IMR-90 (cell line): Measurements from ENCODE around the gene RCCD1. TPM values are rescaled to one million over a fixed set of nuclear protein-coding genes. Genes with fewer than 3 reads are reported as not detected.

ENCODE experiments used
- ATAC-seq: fragments of 200-7000 bp; cut with Tn5 transposase; 2 replicates; pipeline ENCODE4 v1.9.1; 2020; ENCODE audit warnings: low read depth, mild to moderate bottlenecking, moderate library complexity
- BruUV-seq: library from RNA; stranded (reverse); fragments of 400-500 nt; replicated peaks from 2 replicates; lab custom pipeline; 2021; lab: Mats Ljungman, UMichigan
- CTCF ChIA-PET: fragments of 300-600 bp; formaldehyde crosslinking; extraction: SDS; loops from one replicate; lab custom pipeline; 2021; ENCODE audit warnings: antibody characterized with exemption; lab: Yijun Ruan, JAX
- POLR2A ChIA-PET: fragments of 300-600 bp; sonication (Branson Sonifier 250); formaldehyde crosslinking; loops from one replicate; lab custom pipeline; 2022; ENCODE audit warnings: antibody characterized with exemption; ENCODE audit not compliant: unreplicated experiment; lab: Charles Lee
- DNase-seq: peaks from one replicate; pipeline ENCODE4 v3.0.0; 2013
- H2AFZ ChIP-seq: replicated peaks from 2 replicates; pipeline ENCODE3; 2013; ENCODE audit warnings: low read length, mild to moderate bottlenecking; ENCODE audit not compliant: poor library complexity
- H2AK5ac ChIP-seq: 2 replicates; pipeline ENCODE4 v1.6.1; 2013; ENCODE audit warnings: low read depth, low read length, inconsistent platforms
- H2AK9ac ChIP-seq: replicated peaks from 2 replicates; pipeline ENCODE3; 2013; ENCODE audit warnings: mild to moderate bottlenecking, low read depth, low read length, moderate library complexity; ENCODE audit not compliant: poor library complexity
- H2BK120ac ChIP-seq: 2 replicates; pipeline ENCODE4 v1.6.1; 2013; ENCODE audit warnings: low read depth, low read length, inconsistent platforms
- H2BK15ac ChIP-seq: 3 replicates; pipeline ENCODE4 v1.6.1; 2013; ENCODE audit warnings: low read depth, low read length, inconsistent platforms
- H2BK20ac ChIP-seq: 2 replicates; pipeline ENCODE4 v1.6.1; 2013; ENCODE audit warnings: low read depth, mild to moderate bottlenecking, inconsistent platforms, low read length, moderate library complexity
- H2BK5ac ChIP-seq: 2 replicates; pipeline ENCODE4 v1.6.1; 2013; ENCODE audit warnings: mild to moderate bottlenecking, low read depth, low read length, inconsistent platforms; ENCODE audit not compliant: poor library complexity, severe bottlenecking
- H3K14ac ChIP-seq: replicated peaks from 2 replicates; pipeline ENCODE4 v1.6.1; 2013; ENCODE audit warnings: low read depth, low read length, inconsistent platforms
- H3K18ac ChIP-seq: 2 replicates; pipeline ENCODE4 v1.6.1; 2013; ENCODE audit warnings: low read depth, low read length, control low read depth
- H3K23ac ChIP-seq: 2 replicates; pipeline ENCODE4 v1.6.1; 2013; ENCODE audit warnings: low read depth, low read length, inconsistent platforms
- H3K27ac ChIP-seq: 2 replicates; pipeline ENCODE4 v1.5.1; 2013; ENCODE audit warnings: mild to moderate bottlenecking, control low read depth, low read length; ENCODE audit not compliant: insufficient read depth
- H3K27me3 ChIP-seq: 2 replicates; pipeline ENCODE4 v1.6.1; 2013; ENCODE audit warnings: low read length; ENCODE audit not compliant: control insufficient read depth, insufficient read depth
- H3K36me3 ChIP-seq: 2 replicates; pipeline ENCODE4 v1.6.1; 2013; ENCODE audit warnings: low read length, mixed read lengths; ENCODE audit not compliant: control insufficient read depth, insufficient read depth
- H3K4ac ChIP-seq: 2 replicates; pipeline ENCODE4 v1.6.1; 2013; ENCODE audit warnings: low read depth, low read length, inconsistent platforms
- H3K4me1 ChIP-seq: 2 replicates; pipeline ENCODE4 v1.6.1; 2013; ENCODE audit warnings: low read length, mixed read lengths; ENCODE audit not compliant: control insufficient read depth, insufficient read depth
- H3K4me2 ChIP-seq: 2 replicates; pipeline ENCODE4 v1.6.1; 2013; ENCODE audit warnings: low read depth, mild to moderate bottlenecking, control low read depth, low read length, moderate library complexity
- H3K4me3 ChIP-seq: 2 replicates; pipeline ENCODE4 v1.5.1; 2013; ENCODE audit warnings: low read depth, mild to moderate bottlenecking, control low read depth, low read length, moderate library complexity; ENCODE audit not compliant: insufficient read depth
- H3K56ac ChIP-seq: 2 replicates; pipeline ENCODE4 v1.6.1; 2013; ENCODE audit warnings: low read length, inconsistent platforms; ENCODE audit not compliant: insufficient read depth; ENCODE audit errors: extremely low read depth
- H3K79me1 ChIP-seq, 2 experiments: 2 replicates each; pipeline ENCODE4 v1.6.1; 2013; ENCODE audit warnings: low read length in 2 of 2, inconsistent platforms in 1 of 2, low read depth in 1 of 2
- H3K9ac ChIP-seq: 2 replicates; pipeline ENCODE4 v1.6.1; 2013; ENCODE audit warnings: low read depth, low read length, control low read depth
- H3K9me1 ChIP-seq: 2 replicates; pipeline ENCODE4 v1.6.1; 2013; ENCODE audit warnings: low read length, inconsistent platforms; ENCODE audit not compliant: insufficient read depth
- H3K9me3 ChIP-seq: 2 replicates; pipeline ENCODE4 v1.6.1; 2013; ENCODE audit warnings: low read length; ENCODE audit not compliant: control insufficient read depth, insufficient read depth
- H4K20me1 ChIP-seq: 2 replicates; pipeline ENCODE4 v1.6.1; 2013; ENCODE audit warnings: low read length, inconsistent platforms; ENCODE audit not compliant: insufficient read depth
- H4K5ac ChIP-seq: 2 replicates; pipeline ENCODE4 v1.6.1; 2013; ENCODE audit warnings: mild to moderate bottlenecking, low read depth, low read length, control low read depth
- H4K8ac ChIP-seq, 2 experiments: 2 replicates each; pipeline ENCODE4 v1.6.1; 2013; ENCODE audit warnings: low read depth in 2 of 2, low read length in 2 of 2, control low read depth in 1 of 2, inconsistent platforms in 1 of 2
- H4K91ac ChIP-seq: 2 replicates; pipeline ENCODE4 v1.6.1; 2013; ENCODE audit warnings: low read depth, low read length, inconsistent platforms; ENCODE audit not compliant: insufficient read depth
- CEBPB ChIP-seq: IDR thresholded peaks from 2 replicates; pipeline ENCODE4 v1.6.1; 2012; ENCODE audit warnings: low read depth, low read length, improper control_type of control experiment
- MXI1 ChIP-seq: IDR thresholded peaks from 2 replicates; pipeline ENCODE4 v1.6.1; 2012; ENCODE audit warnings: low read depth, mild to moderate bottlenecking, low read length, moderate library complexity, borderline replicate concordance
- POLR2A ChIP-seq: IDR thresholded peaks from 2 replicates; pipeline ENCODE4 v1.6.1; 2012; ENCODE audit warnings: mild to moderate bottlenecking, low read depth, low read length
- WGBS, 2 experiments: methylation state at CpG; one replicate each; pipeline versions ENCODE4 v1.1.5 to v1.1.7; 2013; ENCODE audit warnings: missing lambda C conversion rate in 2 of 2; ENCODE audit not compliant: insufficient read length in 1 of 2; ENCODE audit errors: extremely low coverage in 2 of 2; 5-methylcytosine and 5-hydroxymethylcytosine counted together
- dilution Hi-C: fragments of 300-500 bp; cut with HindIII; formaldehyde crosslinking; loops from one replicate; pipeline ENCODE4 v1.14.3; 2018; ENCODE audit warnings: low sequenced_read_pairs; ENCODE audit not compliant: unreplicated experiment
- in situ Hi-C: fragments of 300-500 bp; cut with MboI; formaldehyde crosslinking; loops from 3 replicates; pipeline ENCODE4 v1.14.3; 2019; ENCODE audit warnings: low sequenced_read_pairs, inconsistent platforms, mixed read lengths
- intact Hi-C: fragments of 100-400 bp; cut with micrococcal nuclease; formaldehyde crosslinking; loops from 2 replicates; pipeline ENCODE4 v1.10.0; 2022
- polyA plus RNA-seq, 3 experiments: library from polyadenylated mRNA; depleted of rRNA; stranded (reverse); fragments of >200 nt; gene quantifications; 2 replicates each; pipeline ENCODE4 v1.2.3, GENCODE V29; 2012; ENCODE audit warnings: low replicate concordance in 1 of 3
- total RNA-seq: library from RNA; depleted of rRNA; stranded (reverse); fragments of >200 nt; gene quantifications from 2 replicates; pipeline ENCODE4 v1.2.3, GENCODE V29; 2012
- TF ChIP-seq, protein P1 (sequence below): conservative IDR thresholded peaks from 2 replicates; pipeline ENCODE4 v1.5.1; 2012; ENCODE audit warnings: mild to moderate bottlenecking, low read depth, low read length, improper control_type of control experiment

Gene RCCD1
- total and polyA plus RNA-seq, 2 of the 4 experiments (the other 2 are of a cell fraction), result 3.9 to 9.9 TPM

DNA sequence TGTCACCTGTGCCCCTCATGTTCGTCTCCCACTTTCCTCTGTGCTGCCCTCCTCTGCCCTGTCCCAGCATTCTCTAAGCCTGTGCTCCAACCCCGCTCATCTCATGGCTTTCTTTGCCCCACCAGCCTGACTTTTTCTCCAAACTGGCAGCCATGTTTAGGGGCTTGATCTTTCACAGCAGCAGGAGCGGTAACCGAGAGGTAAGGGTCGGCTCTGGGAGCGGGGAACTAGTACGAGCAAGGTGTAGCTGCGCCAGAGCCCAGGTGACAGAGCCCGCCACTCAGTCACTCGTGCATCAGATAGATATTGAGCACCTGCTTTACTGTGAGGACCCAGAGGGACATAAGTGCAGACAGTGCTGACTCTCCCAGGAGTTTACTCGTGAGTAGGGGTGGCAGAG is 38.2 kb upstream of the RCCD1 start:
- BruUV-seq, result no TSS peak
- dilution Hi-C loops (no loop called here), in situ Hi-C loops (no loop called here), intact Hi-C loops (no loop called here)
- TF ChIP-seq MXI1 (no peak), CEBPB (no peak), POLR2A (no peak)
- TF ChIP-seq, protein P1, sequence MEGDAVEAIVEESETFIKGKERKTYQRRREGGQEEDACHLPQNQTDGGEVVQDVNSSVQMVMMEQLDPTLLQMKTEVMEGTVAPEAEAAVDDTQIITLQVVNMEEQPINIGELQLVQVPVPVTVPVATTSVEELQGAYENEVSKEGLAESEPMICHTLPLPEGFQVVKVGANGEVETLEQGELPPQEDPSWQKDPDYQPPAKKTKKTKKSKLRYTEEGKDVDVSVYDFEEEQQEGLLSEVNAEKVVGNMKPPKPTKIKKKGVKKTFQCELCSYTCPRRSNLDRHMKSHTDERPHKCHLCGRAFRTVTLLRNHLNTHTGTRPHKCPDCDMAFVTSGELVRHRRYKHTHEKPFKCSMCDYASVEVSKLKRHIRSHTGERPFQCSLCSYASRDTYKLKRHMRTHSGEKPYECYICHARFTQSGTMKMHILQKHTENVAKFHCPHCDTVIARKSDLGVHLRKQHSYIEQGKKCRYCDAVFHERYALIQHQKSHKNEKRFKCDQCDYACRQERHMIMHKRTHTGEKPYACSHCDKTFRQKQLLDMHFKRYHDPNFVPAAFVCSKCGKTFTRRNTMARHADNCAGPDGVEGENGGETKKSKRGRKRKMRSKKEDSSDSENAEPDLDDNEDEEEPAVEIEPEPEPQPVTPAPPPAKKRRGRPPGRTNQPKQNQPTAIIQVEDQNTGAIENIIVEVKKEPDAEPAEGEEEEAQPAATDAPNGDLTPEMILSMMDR, result no peak
- Histone ChIP-seq H3K56ac (no peak overlapping the region), H2AK9ac (no peak overlapping the region), H2AK5ac (peak overlapping the region; percentile 23; the same call in 1 of the 2 replicates), H3K9ac (no peak overlapping the region), H2BK20ac (no peak overlapping the region), H3K9me3 (no peaks in the 10 kb centered on the region), H2AFZ (peak overlapping the region; percentile 24), H2BK15ac (no peak overlapping the region), H3K27me3 (no peaks in the 10 kb centered on the region), H4K20me1 (no peaks in the 10 kb centered on the region), H2BK120ac (no peak overlapping the region), H3K36me3 (peaks cover 45% of the 10 kb centered on the region), H3K4me1 (peaks cover 10% of the 10 kb centered on the region; the same call in 1 of the 2 replicates), H3K14ac (no peak overlapping the region), H4K91ac (no peak overlapping the region), H2BK5ac (no peak overlapping the region), H3K23ac (no peak overlapping the region), H3K4me3 (no peak overlapping the region), H4K8ac (0 out of 4 replicates have a peak overlapping the region, but pooled peaks of 1 of the 2 experiments have one; percentile 35), H3K9me1 (peaks cover 3% of the 10 kb centered on the region; the same call in 1 of the 2 replicates), H3K18ac (no peak overlapping the region), H4K5ac (no peak overlapping the region), H3K4ac (no peak overlapping the region), H3K4me2 (no peak overlapping the region), H3K27ac (no peak overlapping the region), H3K79me1 (no peaks in the 10 kb centered on the region)
- ATAC-seq (no peak), DNase-seq (no peak)
- 85% methylated on average over 9 of the region's 11 CpGs; no CpG with 5 or more reads in 1 of the 2 experiments for whole genome bisulfite sequencing, 2 experiments
- POLR2A ChIA-PET, result no interaction called here
- CTCF ChIA-PET, result no interaction called here
